GM19467 (cell line): ENCODE data around the gene ITSN1.
"Not testable (repeated sequence)": the region's sequence is repeated elsewhere in the genome, so short reads cannot be mapped to it uniquely, and the experiment has no call there.

Experiments
- ATAC-seq: cut with Tn5 transposase; IDR thresholded peaks from one replicate; pipeline ENCODE4 v1.9.1; 2021; ENCODE audit warnings: mild to moderate bottlenecking, moderate library complexity; ENCODE audit not compliant: unreplicated experiment

ITSN1 gene

GRCh38 chr21:33763582-33763899 is 121.2 kb downstream of the ITSN1 start:
- no peak for ATAC-seq

- ATAC-seq = no peak
Observed at GRCh38 chr21:33767236-33767635, 124.9 kb downstream of the ITSN1 start.

GRCh38 chr21:33767960-33768359 is 125.7 kb downstream of the ITSN1 start:
- ATAC-seq = no peak

- no peak for ATAC-seq
Observed at GRCh38 chr21:33769057-33769456, 126.8 kb downstream of the ITSN1 start.

- ATAC-seq = no peak
Observed at GRCh38 chr21:33770542-33770941, 128.2 kb downstream of the ITSN1 start.

GRCh38 chr21:33771976-33772375 is 129.7 kb downstream of the ITSN1 start:
- ATAC-seq = no peak

GRCh38 chr21:33774551-33774950 is 132.2 kb downstream of the ITSN1 start:
- no peak for ATAC-seq

GRCh38 chr21:33775100-33775828 is 133.0 kb downstream of the ITSN1 start:
- no peak for ATAC-seq

- no peak for ATAC-seq
Observed at GRCh38 chr21:33780631-33781030, 138.3 kb downstream of the ITSN1 start.

GRCh38 chr21:33781121-33781520 is 138.8 kb downstream of the ITSN1 start:
- ATAC-seq = no peak

- ATAC-seq = no peak
Observed at GRCh38 chr21:33783187-33783979, 141.1 kb downstream of the ITSN1 start.

GRCh38 chr21:33787431-33787830 is 145.1 kb downstream of the ITSN1 start:
- no peak for ATAC-seq

- ATAC-seq = not testable (repeated sequence)
Observed at GRCh38 chr21:33788438-33788837, 146.1 kb downstream of the ITSN1 start.

GRCh38 chr21:33789697-33790096 is 147.4 kb downstream of the ITSN1 start:
- no peak for ATAC-seq

- ATAC-seq = no peak
Observed at GRCh38 chr21:33791073-33791472, 148.8 kb downstream of the ITSN1 start.

- ATAC-seq = no peak
Observed at GRCh38 chr21:33794596-33794995, 152.3 kb downstream of the ITSN1 start.

GRCh38 chr21:33797565-33797964 is 155.3 kb downstream of the ITSN1 start:
- ATAC-seq = no peak

GRCh38 chr21:33799378-33800090 is 157.2 kb downstream of the ITSN1 start:
- no peak for ATAC-seq

GRCh38 chr21:33800753-33801423 is 158.6 kb downstream of the ITSN1 start:
- no peak for ATAC-seq

GRCh38 chr21:33801424-33802405 is 159.4 kb downstream of the ITSN1 start:
- ATAC-seq = no peak
